Measurements from ENCODE around the gene MMP23B. TPM values are rescaled to one million over a fixed set of nuclear protein-coding genes. Genes with fewer than 3 reads are reported as not detected.

MMP23B gene
- polyA plus RNA-seq, 2 of the 4 experiments (the other 2 are of a cell fraction) = 1.0 TPM; not detected in 1

DNA sequence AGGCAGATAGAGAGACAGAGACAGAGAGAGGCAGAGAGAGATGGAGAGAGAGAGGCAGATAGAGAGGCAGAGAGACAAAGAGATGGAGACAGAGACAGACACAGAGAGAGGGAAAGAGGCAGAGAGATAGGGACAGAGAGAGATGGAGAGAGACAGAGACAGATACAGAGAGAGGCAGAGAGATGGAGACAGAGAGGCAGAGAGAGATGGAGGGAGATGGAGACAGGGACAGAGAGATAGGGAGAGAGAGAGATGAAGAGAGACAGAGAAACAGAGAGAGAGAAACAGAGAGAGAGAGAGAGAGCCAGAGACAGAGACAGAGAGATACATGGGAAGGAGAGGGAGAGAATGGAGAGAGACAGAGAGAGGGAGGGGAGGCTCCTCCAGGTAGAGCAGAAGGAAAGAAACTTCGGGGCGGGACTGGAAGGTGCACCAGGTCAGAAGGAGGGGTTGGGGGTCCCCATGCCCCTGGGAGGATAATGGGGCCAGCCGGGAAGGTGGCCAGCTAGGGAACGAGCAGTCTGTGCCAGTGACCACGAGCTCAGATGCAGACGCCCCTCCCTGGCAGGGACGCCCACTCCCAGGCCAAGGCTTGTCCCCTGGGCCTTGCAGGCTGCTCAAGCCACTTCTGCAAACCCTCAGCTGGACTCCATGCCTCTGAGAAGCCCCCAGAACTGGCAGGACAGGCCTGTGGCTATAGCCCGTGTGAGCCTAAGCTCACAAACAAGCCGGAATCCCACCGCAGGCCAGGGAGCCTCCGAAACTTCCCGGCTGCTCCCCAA, 35.3 kb upstream of the MMP23B start:
- TF ChIP-seq POLR2AphosphoS2 (conservative IDR thresholded peaks at IDR 0.05; ENCODE audit: low read length) (no peak), TP53 (CRISPR knock-in tag; IDR thresholded peaks at IDR 0.05) (no peak), BHLHE40 (IDR thresholded peaks at IDR 0.05; ENCODE audit: low read depth, low read length) (no peak), ZNF302 (CRISPR knock-in tag; IDR thresholded peaks at IDR 0.05) (no peak), CHD2 (IDR thresholded peaks at IDR 0.05; ENCODE audit: low read length, partially characterized antibody) (no peak), FOSL2 (IDR thresholded peaks at IDR 0.05) (no peak), FOSL2 (CRISPR knock-in tag; IDR thresholded peaks at IDR 0.05) (no peak), NPAS2 (CRISPR knock-in tag; IDR thresholded peaks at IDR 0.05; ENCODE audit: borderline replicate concordance) (no peak), REST (IDR thresholded peaks at IDR 0.05) (no peak), HOXB13 (CRISPR knock-in tag; IDR thresholded peaks at IDR 0.05; ENCODE audit: low read depth) (no peak), SREBF2 (IDR thresholded peaks at IDR 0.05) (no peak)
- TF ChIP-seq, protein P1, sequence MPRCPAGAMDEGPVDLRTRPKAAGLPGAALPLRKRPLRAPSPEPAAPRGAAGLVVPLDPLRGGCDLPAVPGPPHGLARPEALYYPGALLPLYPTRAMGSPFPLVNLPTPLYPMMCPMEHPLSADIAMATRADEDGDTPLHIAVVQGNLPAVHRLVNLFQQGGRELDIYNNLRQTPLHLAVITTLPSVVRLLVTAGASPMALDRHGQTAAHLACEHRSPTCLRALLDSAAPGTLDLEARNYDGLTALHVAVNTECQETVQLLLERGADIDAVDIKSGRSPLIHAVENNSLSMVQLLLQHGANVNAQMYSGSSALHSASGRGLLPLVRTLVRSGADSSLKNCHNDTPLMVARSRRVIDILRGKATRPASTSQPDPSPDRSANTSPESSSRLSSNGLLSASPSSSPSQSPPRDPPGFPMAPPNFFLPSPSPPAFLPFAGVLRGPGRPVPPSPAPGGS (IDR thresholded peaks at IDR 0.05) = no peak
- TF ChIP-seq, protein P2, sequence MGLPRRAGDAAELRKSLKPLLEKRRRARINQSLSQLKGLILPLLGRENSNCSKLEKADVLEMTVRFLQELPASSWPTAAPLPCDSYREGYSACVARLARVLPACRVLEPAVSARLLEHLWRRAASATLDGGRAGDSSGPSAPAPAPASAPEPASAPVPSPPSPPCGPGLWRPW (IDR thresholded peaks at IDR 0.05) = no peak
- TF ChIP-seq, protein P3, sequence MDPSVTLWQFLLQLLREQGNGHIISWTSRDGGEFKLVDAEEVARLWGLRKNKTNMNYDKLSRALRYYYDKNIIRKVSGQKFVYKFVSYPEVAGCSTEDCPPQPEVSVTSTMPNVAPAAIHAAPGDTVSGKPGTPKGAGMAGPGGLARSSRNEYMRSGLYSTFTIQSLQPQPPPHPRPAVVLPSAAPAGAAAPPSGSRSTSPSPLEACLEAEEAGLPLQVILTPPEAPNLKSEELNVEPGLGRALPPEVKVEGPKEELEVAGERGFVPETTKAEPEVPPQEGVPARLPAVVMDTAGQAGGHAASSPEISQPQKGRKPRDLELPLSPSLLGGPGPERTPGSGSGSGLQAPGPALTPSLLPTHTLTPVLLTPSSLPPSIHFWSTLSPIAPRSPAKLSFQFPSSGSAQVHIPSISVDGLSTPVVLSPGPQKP (IDR thresholded peaks at IDR 0.05; ENCODE audit: low read depth, low read length) = no peak
- 48% methylated on average over 7 of the region's 12 CpGs for WGBS (ENCODE audit: missing lambda C conversion rate)
- ATAC-seq = peak in 1 of 2 experiments; percentile 32; a peak in 3 of 6 replicates
- no peak for FAIRE-seq
- no peak for DNase-seq (ENCODE audit: low read depth in 1 of 2, low spot score in 1 of 2)
- POLR2A ChIA-PET = interaction anchor here (0.5 to 1.0 kb wide), 4 partner anchors 12 to 31 kb away, joined by 3 to 6 read pairs (median 4); no protein-coding TSS in a partner anchor
- H3K9me3 ChIP-seq = no peaks in the 10 kb centered on the region
- peaks cover 11% of the 10 kb centered on the region for H3K4me1 ChIP-seq
- CTCF ChIA-PET = interaction anchor here (0.9 to 1.6 kb wide), 5 partner anchors 8 to 18 kb away, joined by 3 to 9 read pairs (median 4); partner anchors contain the start of gene MIB2
- no peak overlapping the region for H3K4me3 ChIP-seq
- no peak overlapping the region for H3K27ac ChIP-seq
- H3K4me2 ChIP-seq = no peak overlapping the region

DNA sequence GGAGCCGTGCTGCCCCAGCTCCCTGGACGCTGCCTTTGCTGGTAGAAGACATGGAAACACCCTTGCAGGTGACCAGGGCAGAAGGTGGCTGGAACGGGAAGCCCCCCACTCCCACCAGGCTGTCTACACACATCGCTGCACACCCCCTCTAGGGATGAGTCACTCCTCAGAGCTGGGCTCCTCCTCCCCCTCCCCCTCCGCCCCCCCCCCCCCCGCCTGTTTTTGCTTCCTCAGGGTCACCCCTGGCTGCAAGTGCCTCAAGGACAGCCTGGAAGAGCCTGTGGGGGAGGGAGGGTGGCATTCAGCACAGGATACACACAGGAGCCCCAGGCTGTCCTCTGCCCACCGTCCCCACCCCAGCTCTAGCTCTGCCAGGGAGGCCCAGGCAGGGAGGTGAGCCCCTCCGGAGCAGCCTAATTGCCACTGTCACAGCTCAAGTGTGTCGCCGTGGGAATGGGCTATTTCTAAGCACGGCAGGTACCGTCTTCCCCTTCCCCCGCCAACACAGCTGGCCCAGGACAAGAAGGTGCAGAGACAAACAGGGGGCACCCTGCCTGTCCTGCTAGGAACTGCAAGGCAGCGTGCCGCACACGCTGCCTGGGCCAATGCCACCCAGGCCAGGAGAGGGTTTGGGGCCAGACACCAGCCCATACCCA, 34.6 kb upstream of the MMP23B start:
- CTCF ChIA-PET = interaction anchor here (0.9 to 1.6 kb wide), 6 partner anchors 9 to 27 kb away, joined by 3 to 9 read pairs (median 4); partner anchors contain the start of gene MIB2

More for the DNA sequence above, 34.6 kb upstream of the MMP23B start:
- peak; percentile 61 to 73 for DNase-seq (ENCODE audit: low read depth in 1 of 2, low spot score in 1 of 2)
- H3K4me2 ChIP-seq = peak overlapping the region; percentile 58
- WGBS (ENCODE audit: missing lambda C conversion rate) = 11% methylated on average over 3 of the region's 16 CpGs
- peaks cover 11% of the 10 kb centered on the region for H3K4me1 ChIP-seq
- TF ChIP-seq RAD21 (conservative IDR thresholded peaks at IDR 0.05 in 1 of 2, IDR thresholded peaks at IDR 0.05 in 1 of 2) (0 out of 5 replicates have a peak, but pooled peaks of 1 of the 2 experiments have one; percentile 4), SMC3 (IDR thresholded peaks at IDR 0.05) (no peak)
- TF ChIP-seq, protein P4, sequence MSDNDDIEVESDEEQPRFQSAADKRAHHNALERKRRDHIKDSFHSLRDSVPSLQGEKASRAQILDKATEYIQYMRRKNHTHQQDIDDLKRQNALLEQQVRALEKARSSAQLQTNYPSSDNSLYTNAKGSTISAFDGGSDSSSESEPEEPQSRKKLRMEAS (IDR thresholded peaks at IDR 0.05) = peak; percentile 50; the same call in 1 of the 2 replicates
- FAIRE-seq = no peak
- H3K9me3 ChIP-seq = no peaks in the 10 kb centered on the region
- 0 out of 6 replicates have a peak overlapping the region, but pooled peaks of 1 of the 2 experiments have one; percentile 49 for H3K27ac ChIP-seq
- POLR2A ChIA-PET = interaction anchor here (0.5 to 1.0 kb wide), 4 partner anchors 12 to 32 kb away, joined by 3 to 6 read pairs (median 4); no protein-coding TSS in a partner anchor
- peak; percentile 73 to 86 for ATAC-seq
- no peak overlapping the region for H3K4me3 ChIP-seq
